ENCODE measurements around the gene BNC2. TPM values are rescaled to one million over a fixed set of nuclear protein-coding genes. Genes with fewer than 3 reads are reported as not detected.

Gene BNC2
- total RNA-seq, 1 donor from 2014 or later, result 38.0 TPM

DNA sequence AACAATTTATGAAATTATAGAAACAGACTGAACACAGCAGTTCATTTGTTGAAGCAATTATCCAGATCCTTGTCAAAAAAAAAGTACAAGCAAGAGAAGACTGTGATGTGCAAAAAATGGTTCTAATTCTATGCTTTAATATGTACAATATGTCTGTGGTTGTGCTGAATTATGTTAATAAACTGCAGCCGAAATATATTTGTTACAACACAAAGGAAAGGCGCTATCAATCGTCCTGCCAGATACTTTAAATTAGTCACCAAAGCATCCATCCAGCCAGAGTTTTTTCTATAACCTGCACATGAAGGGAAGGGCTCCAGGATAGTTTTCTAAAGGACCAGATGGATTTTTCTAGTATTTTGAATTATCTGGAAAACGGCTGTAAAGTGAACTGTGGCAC is 259.5 kb downstream of the BNC2 start:
- Histone ChIP-seq H2AFZ (ENCODE audit: low read depth, low read length) (no peak overlapping the region), H3K9me3 (ENCODE audit: insufficient read depth, low read depth, low read length) (no peaks in the 10 kb centered on the region), H3K4me1 (ENCODE audit: insufficient read depth, low read length) (peaks cover 2% of the 10 kb centered on the region), H3K36me3 (ENCODE audit: insufficient read depth, low read length) (no peaks in the 10 kb centered on the region), H4K20me1 (ENCODE audit: insufficient read depth, low read length) (peaks cover 18% of the 10 kb centered on the region), H3K9ac (ENCODE audit: low read length) (no peak overlapping the region), H3K27me3 (ENCODE audit: insufficient read depth, low read length) (no peaks in the 10 kb centered on the region), H3K4me3 (ENCODE audit: insufficient read depth, low read depth, low read length) (no peak overlapping the region), H3K27ac (ENCODE audit: low read depth, low read length) (no peak overlapping the region), H3K79me2 (ENCODE audit: insufficient read depth, low read length) (peaks cover 32% of the 10 kb centered on the region), H3K4me2 (ENCODE audit: low read length) (no peak overlapping the region)
- peaks cover 10% of the 10 kb centered on the region for H3K4me1 Mint-ChIP-seq (ENCODE audit: low read depth, unreplicated experiment)
- peak; percentile 67 for DNase-seq (ENCODE audit: low read depth)
- no peaks in the 10 kb centered on the region for H3K36me3 Mint-ChIP-seq (ENCODE audit: low read depth, unreplicated experiment)
- H3K4me3 Mint-ChIP-seq (ENCODE audit: unreplicated experiment), result no peak overlapping the region
- TF ChIP-seq, protein P1, sequence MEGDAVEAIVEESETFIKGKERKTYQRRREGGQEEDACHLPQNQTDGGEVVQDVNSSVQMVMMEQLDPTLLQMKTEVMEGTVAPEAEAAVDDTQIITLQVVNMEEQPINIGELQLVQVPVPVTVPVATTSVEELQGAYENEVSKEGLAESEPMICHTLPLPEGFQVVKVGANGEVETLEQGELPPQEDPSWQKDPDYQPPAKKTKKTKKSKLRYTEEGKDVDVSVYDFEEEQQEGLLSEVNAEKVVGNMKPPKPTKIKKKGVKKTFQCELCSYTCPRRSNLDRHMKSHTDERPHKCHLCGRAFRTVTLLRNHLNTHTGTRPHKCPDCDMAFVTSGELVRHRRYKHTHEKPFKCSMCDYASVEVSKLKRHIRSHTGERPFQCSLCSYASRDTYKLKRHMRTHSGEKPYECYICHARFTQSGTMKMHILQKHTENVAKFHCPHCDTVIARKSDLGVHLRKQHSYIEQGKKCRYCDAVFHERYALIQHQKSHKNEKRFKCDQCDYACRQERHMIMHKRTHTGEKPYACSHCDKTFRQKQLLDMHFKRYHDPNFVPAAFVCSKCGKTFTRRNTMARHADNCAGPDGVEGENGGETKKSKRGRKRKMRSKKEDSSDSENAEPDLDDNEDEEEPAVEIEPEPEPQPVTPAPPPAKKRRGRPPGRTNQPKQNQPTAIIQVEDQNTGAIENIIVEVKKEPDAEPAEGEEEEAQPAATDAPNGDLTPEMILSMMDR (IDR thresholded peaks at IDR 0.05; ENCODE audit: insufficient read depth, low read depth, low read length), result no peak
- no peak for TF ChIP-seq EZH2 (IDR thresholded peaks at IDR 0.05; ENCODE audit: insufficient read depth, low read length)
- H3K9me3 Mint-ChIP-seq (ENCODE audit: unreplicated experiment), result no peaks in the 10 kb centered on the region
- H3K27me3 Mint-ChIP-seq (ENCODE audit: low read depth, unreplicated experiment), result no peaks in the 10 kb centered on the region
- no peak for FAIRE-seq
- H3K27ac Mint-ChIP-seq (ENCODE audit: unreplicated experiment), result no peak overlapping the region

DNA sequence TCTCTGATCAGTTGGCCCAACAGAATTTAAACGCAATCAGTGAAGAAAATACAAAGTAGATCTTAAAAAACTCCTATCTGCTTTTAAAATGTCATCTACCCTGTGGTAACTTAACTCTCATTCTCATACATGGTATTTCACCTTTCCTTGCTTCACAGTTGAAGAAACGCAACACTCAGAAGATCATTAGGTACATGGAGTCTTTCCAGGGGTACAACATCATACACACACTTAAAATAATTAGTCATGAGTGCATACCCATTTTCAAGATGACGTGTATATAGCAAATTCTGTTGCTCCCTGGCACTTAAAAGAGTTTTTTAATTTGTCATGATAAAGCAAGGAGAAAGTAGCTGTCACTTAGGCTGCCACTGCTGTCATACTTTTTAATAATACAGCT is 259.9 kb downstream of the BNC2 start:
- DNase-seq (ENCODE audit: low read depth) (no peak), FAIRE-seq (no peak)
- Histone ChIP-seq H3K36me3 (ENCODE audit: insufficient read depth, low read length) (no peaks in the 10 kb centered on the region), H3K9me3 (ENCODE audit: insufficient read depth, low read depth, low read length) (no peaks in the 10 kb centered on the region), H3K4me1 (ENCODE audit: insufficient read depth, low read length) (peaks cover 2% of the 10 kb centered on the region), H3K4me3 (ENCODE audit: insufficient read depth, low read depth, low read length) (no peak overlapping the region), H3K79me2 (ENCODE audit: insufficient read depth, low read length) (peaks cover 32% of the 10 kb centered on the region), H3K27ac (ENCODE audit: low read depth, low read length) (no peak overlapping the region), H3K4me2 (ENCODE audit: low read length) (no peak overlapping the region), H4K20me1 (ENCODE audit: insufficient read depth, low read length) (peaks cover 18% of the 10 kb centered on the region), H2AFZ (ENCODE audit: low read depth, low read length) (no peak overlapping the region), H3K27me3 (ENCODE audit: insufficient read depth, low read length) (no peaks in the 10 kb centered on the region), H3K9ac (ENCODE audit: low read length) (no peak overlapping the region)
- TF ChIP-seq, protein P1 (IDR thresholded peaks at IDR 0.05; ENCODE audit: insufficient read depth, low read depth, low read length), result no peak
- TF ChIP-seq EZH2 (IDR thresholded peaks at IDR 0.05; ENCODE audit: insufficient read depth, low read length), result no peak
- no peak overlapping the region for H3K27ac Mint-ChIP-seq (ENCODE audit: unreplicated experiment)
- no peaks in the 10 kb centered on the region for H3K9me3 Mint-ChIP-seq (ENCODE audit: unreplicated experiment)
- no peak overlapping the region for H3K4me3 Mint-ChIP-seq (ENCODE audit: unreplicated experiment)
- H3K36me3 Mint-ChIP-seq (ENCODE audit: low read depth, unreplicated experiment), result no peaks in the 10 kb centered on the region
- no peaks in the 10 kb centered on the region for H3K27me3 Mint-ChIP-seq (ENCODE audit: low read depth, unreplicated experiment)
- H3K4me1 Mint-ChIP-seq (ENCODE audit: low read depth, unreplicated experiment), result peaks cover 10% of the 10 kb centered on the region

DNA sequence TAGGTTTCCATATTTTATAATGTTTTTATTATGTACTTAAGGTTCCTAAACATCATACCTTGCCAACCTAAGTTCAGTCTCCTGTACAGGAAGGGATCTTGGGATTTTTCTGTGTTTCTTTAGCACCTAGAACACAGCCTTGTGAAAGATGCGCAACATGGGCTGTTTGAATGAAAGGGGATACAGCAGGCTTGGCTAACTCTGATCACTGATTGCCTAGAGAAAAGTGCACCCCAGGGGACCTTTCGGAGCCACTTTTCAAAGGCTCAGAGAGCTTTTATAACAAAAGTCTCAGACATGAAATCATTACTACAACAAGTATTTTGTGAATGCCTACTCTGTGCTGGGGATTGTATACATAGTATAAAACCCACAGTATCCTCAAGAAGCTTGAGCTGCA is 261.6 kb downstream of the BNC2 start:
- Histone ChIP-seq H3K27ac (ENCODE audit: low read depth, low read length) (no peak overlapping the region), H3K27me3 (ENCODE audit: insufficient read depth, low read length) (no peaks in the 10 kb centered on the region), H3K79me2 (ENCODE audit: insufficient read depth, low read length) (peaks cover 30% of the 10 kb centered on the region), H3K4me1 (ENCODE audit: insufficient read depth, low read length) (peaks cover 2% of the 10 kb centered on the region), H3K9me3 (ENCODE audit: insufficient read depth, low read depth, low read length) (no peaks in the 10 kb centered on the region), H3K4me3 (ENCODE audit: insufficient read depth, low read depth, low read length) (no peak overlapping the region), H2AFZ (ENCODE audit: low read depth, low read length) (no peak overlapping the region), H3K4me2 (ENCODE audit: low read length) (no peak overlapping the region), H4K20me1 (ENCODE audit: insufficient read depth, low read length) (peaks cover 15% of the 10 kb centered on the region), H3K36me3 (ENCODE audit: insufficient read depth, low read length) (no peaks in the 10 kb centered on the region), H3K9ac (ENCODE audit: low read length) (no peak overlapping the region)
- Mint-ChIP-seq H3K36me3 (ENCODE audit: low read depth, unreplicated experiment) (peaks cover 2% of the 10 kb centered on the region), H3K27me3 (ENCODE audit: low read depth, unreplicated experiment) (no peaks in the 10 kb centered on the region), H3K4me1 (ENCODE audit: low read depth, unreplicated experiment) (peaks cover 10% of the 10 kb centered on the region), H3K9me3 (ENCODE audit: unreplicated experiment) (no peaks in the 10 kb centered on the region), H3K27ac (ENCODE audit: unreplicated experiment) (no peak overlapping the region), H3K4me3 (ENCODE audit: unreplicated experiment) (no peak overlapping the region)
- DNase-seq (ENCODE audit: low read depth) (no peak), FAIRE-seq (no peak)
- no peak for TF ChIP-seq EZH2 (IDR thresholded peaks at IDR 0.05; ENCODE audit: insufficient read depth, low read length)
- TF ChIP-seq, protein P1 (IDR thresholded peaks at IDR 0.05; ENCODE audit: insufficient read depth, low read depth, low read length), result no peak

All from astrocyte (in vitro differentiated cells and primary cell).